GM18520 (cell line): ENCODE measurements around the gene USP17L15.
"Not testable (repeated sequence)": the region's sequence is repeated elsewhere in the genome, so short reads cannot be mapped to it uniquely, and the experiment has no call there.

Experiments used
- ATAC-seq: cut with Tn5 transposase; IDR thresholded peaks from one replicate; pipeline ENCODE4 v1.9.1; 2021; ENCODE audit not compliant: unreplicated experiment

USP17L15 gene, protein sequence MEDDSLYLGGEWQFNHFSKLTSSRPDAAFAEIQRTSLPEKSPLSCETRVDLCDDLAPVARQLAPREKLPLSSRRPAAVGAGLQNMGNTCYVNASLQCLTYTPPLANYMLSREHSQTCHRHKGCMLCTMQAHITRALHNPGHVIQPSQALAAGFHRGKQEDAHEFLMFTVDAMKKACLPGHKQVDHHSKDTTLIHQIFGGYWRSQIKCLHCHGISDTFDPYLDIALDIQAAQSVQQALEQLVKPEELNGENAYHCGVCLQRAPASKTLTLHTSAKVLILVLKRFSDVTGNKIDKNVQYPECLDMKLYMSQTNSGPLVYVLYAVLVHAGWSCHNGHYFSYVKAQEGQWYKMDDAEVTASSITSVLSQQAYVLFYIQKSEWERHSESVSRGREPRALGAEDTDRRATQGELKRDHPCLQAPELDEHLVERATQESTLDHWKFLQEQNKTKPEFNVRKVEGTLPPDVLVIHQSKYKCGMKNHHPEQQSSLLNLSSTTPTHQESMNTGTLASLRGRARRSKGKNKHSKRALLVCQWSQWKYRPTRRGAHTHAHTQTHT

DNA sequence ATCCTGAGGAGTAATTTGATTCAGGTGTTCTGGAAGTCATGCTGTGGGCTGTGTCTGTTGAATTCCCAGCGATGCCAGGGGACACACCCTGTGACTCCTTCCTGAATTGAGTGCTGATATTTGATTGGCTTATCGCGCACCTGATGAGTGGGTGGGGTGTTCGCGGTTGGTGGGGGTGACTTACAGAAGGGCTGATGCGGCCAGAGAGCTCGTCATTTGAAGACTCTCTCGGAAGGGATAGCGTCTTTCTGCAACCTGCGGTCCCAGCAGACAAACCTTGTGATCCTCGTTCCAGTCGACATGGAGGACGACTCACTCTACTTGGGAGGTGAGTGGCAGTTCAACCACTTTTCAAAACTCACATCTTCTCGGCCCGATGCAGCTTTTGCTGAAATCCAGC is at the start of gene USP17L15:
TSS of gene USP17L15 (plus strand) at position 301 of the 400 bp plus-strand sequence. CDS start at position 301, 0 bp downstream.
- not testable (repeated sequence) for ATAC-seq

GRCh38 chr4:9210357-9210756 is 23.8 kb upstream of the USP17L15 start, which contains the start of gene USP17L10:
Gene USP17L10 (plus strand): TSS chr4:9210657. CDS start chr4:9210657, 0 bp downstream.
- not testable (repeated sequence) for ATAC-seq

DNA sequence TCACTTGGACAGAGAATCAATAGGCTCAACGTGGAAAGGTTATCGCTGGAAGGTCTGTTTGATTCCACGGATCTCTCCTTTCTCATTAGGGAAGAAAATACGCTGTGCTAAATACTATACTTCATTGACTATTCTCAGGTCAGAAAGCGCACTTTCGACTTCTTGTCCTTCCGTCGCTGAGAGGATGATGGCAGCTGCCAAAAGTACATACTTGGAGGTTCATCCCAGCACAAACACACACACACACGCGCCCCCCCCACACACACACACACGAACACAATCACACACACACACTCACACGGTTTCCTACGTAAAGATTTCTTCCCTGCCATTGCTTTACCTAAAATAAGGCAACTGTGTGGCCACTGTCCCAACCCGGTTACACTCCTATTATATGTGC is 19.5 kb upstream of the USP17L15 start:
- not testable (repeated sequence) for ATAC-seq

DNA sequence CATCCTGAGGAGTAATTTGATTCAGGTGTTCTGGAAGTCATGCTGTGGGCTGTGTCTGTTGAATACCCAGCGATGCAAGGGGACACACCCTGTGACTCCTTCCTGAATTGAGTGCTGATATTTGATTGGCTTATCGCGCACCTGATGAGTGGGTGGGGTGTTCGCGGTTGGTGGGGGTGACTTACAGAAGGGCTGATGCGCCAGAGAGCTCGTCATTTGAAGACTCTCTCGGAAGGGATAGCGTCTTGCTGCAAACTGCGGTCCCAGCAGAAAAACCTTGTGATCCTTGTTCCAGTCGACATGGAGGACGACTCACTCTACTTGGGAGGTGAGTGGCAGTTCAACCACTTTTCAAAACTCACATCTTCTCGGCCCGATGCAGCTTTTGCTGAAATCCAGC is 19.1 kb upstream of the USP17L15 start, which contains the start of gene USP17L11:
TSS of gene USP17L11 (plus strand) at position 301 of the 400 bp plus-strand sequence. CDS start at position 301, 0 bp downstream.
- not testable (repeated sequence) for ATAC-seq

DNA sequence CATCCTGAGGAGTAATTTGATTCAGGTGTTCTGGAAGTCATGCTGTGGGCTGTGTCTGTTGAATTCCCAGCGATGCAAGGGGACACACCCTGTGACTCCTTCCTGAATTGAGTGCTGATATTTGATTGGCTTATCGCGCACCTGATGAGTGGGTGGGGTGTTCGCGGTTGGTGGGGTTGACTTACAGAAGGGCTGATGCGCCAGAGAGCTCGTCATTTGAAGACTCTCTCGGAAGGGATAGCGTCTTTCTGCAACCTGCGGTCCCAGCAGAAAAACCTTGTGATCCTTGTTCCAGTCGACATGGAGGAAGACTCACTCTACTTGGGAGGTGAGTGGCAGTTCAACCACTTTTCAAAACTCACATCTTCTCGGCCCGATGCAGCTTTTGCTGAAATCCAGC is 14.3 kb upstream of the USP17L15 start, which contains the start of gene USP17L12:
TSS of gene USP17L12 (plus strand) at position 301 of the 400 bp plus-strand sequence. CDS start at position 301, 0 bp downstream.
- not testable (repeated sequence) for ATAC-seq

GRCh38 chr4:9224596-9224995 is 9.6 kb upstream of the USP17L15 start, which contains the start of gene USP17L13:
Gene USP17L13 (plus strand): TSS chr4:9224896. CDS start chr4:9224896, 0 bp downstream.
- not testable (repeated sequence) for ATAC-seq

GRCh38 chr4:9230249-9230648 is 3.9 kb upstream of the USP17L15 start:
- ATAC-seq = not testable (repeated sequence)

DNA sequence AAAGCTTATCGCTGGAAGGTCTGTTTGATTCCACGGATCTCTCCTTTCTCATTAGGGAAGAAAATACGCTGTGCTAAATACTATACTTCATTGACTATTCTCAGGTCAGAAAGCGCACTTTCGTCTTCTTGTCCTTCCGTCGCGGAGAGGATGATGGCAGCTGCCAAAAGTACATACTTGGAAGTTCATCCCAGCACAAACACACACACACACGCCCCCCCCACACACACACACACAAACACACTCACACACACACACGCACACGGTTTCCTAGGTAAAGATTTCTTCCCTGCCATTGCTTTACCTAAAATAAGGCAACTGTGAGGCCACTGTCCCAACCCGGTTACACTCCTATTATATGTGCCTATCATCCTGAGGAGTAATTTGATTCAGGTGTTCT is 4.3 kb downstream of the USP17L15 start:
- ATAC-seq = not testable (repeated sequence)

- not testable (repeated sequence) for ATAC-seq
These were observed 9.4 kb downstream of the USP17L15 start, which contains the start of gene USP17L17 for GRCh38 chr4:9243579-9243978. Gene USP17L17 (plus strand): TSS chr4:9243879. CDS start chr4:9243879, 0 bp downstream.

DNA sequence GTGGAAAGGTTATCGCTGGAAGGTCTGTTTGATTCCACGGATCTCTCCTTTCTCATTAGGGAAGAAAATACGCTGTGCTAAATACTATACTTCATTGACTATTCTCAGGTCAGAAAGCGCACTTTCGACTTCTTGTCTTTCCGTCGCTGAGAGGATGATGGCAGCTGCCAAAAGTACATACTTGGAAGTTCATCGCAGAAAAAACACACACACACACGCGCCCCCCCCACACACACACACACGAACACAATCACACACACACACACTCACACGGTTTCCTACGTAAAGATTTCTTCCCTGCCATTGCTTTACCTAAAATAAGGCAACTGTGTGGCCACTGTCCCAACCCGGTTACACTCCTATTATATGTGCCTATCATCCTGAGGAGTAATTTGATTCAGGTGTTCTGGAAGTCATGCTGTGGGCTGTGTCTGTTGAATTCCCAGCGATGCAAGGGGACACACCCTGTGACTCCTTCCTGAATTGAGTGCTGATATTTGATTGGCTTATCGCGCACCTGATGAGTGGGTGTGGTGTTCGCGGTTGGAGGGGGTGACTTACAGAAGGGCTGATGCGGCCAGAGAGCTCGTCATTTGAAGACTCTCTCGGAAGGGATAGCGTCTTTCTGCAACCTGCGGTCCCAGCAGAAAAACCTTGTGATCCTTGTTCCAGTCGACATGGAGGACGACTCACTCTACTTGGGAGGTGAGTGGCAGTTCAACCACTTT is 13.9 kb downstream of the USP17L15 start, which contains the start of gene USP17L18:
TSS of gene USP17L18 (plus strand) at position 678 of the 728 bp plus-strand sequence. CDS start at position 678, 0 bp downstream.
- ATAC-seq = not testable (repeated sequence)

- ATAC-seq = not testable (repeated sequence)
These were observed 18.9 kb downstream of the USP17L15 start, which contains the start of gene USP17L19 for GRCh38 chr4:9253078-9253477. Gene USP17L19 (plus strand): TSS chr4:9253378. CDS start chr4:9253378, 0 bp downstream.

DNA sequence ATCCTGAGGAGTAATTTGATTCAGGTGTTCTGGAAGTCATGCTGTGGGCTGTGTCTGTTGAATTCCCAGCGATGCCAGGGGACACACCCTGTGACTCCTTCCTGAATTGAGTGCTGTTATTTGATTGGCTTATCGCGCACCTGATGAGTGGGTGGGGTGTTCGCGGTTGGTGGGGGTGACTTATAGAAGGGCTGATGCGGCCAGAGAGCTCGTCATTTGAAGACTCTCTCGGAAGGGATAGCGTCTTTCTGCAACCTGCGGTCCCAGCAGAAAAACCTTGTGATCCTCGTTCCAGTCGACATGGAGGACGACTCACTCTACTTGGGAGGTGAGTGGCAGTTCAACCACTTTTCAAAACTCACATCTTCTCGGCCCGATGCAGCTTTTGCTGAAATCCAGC is 23.6 kb downstream of the USP17L15 start, which contains the start of gene USP17L20:
TSS of gene USP17L20 (plus strand) at position 301 of the 400 bp plus-strand sequence. CDS start at position 301, 0 bp downstream.
- ATAC-seq = not testable (repeated sequence)

GRCh38 chr4:9262572-9262971 is 28.4 kb downstream of the USP17L15 start, which contains the start of gene USP17L21:
Gene USP17L21 (plus strand): TSS chr4:9262872. CDS start chr4:9262872, 0 bp downstream.
- ATAC-seq = not testable (repeated sequence)

DNA sequence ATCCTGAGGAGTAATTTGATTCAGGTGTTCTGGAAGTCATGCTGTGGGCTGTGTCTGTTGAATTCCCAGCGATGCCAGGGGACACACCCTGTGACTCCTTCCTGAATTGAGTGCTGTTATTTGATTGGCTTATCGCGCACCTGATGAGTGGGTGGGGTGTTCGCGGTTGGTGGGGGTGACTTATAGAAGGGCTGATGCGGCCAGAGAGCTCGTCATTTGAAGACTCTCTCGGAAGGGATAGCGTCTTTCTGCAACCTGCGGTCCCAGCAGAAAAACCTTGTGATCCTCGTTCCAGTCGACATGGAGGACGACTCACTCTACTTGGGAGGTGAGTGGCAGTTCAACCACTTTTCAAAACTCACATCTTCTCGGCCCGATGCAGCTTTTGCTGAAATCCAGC is 33.1 kb downstream of the USP17L15 start, which contains the start of gene USP17L22:
TSS of gene USP17L22 (plus strand) at position 301 of the 400 bp plus-strand sequence. CDS start at position 301, 0 bp downstream.
- ATAC-seq = not testable (repeated sequence)

DNA sequence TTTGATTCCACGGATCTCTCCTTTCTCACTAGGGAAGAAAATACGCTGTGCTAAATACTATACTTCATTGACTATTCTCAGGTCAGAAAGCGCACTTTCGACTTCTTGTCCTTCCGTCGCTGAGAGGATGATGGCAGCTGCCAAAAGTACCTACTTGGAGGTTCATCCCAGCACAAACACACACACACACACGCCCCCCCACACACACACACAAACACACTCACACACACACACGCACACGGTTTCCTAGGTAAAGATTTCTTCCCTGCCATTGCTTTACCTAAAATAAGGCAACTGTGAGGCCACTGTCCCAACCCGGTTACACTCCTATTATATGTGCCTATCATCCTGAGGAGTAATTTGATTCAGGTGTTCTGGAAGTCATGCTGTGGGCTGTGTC is 37.5 kb downstream of the USP17L15 start:
- ATAC-seq = not testable (repeated sequence)
